HG03575 (cell line): ENCODE results near the gene SSR2.
"Not testable (repeated sequence)": the region's sequence is repeated elsewhere in the genome, so short reads cannot be mapped to it uniquely, and the experiment has no call there.

Experiments used
- ATAC-seq: cut with Tn5 transposase; IDR thresholded peaks from one replicate; pipeline ENCODE4 v1.9.1; 2021; ENCODE audit not compliant: unreplicated experiment, insufficient number of reproducible peaks, low FRiP score; ENCODE audit errors: extremely low read depth

Gene SSR2

DNA sequence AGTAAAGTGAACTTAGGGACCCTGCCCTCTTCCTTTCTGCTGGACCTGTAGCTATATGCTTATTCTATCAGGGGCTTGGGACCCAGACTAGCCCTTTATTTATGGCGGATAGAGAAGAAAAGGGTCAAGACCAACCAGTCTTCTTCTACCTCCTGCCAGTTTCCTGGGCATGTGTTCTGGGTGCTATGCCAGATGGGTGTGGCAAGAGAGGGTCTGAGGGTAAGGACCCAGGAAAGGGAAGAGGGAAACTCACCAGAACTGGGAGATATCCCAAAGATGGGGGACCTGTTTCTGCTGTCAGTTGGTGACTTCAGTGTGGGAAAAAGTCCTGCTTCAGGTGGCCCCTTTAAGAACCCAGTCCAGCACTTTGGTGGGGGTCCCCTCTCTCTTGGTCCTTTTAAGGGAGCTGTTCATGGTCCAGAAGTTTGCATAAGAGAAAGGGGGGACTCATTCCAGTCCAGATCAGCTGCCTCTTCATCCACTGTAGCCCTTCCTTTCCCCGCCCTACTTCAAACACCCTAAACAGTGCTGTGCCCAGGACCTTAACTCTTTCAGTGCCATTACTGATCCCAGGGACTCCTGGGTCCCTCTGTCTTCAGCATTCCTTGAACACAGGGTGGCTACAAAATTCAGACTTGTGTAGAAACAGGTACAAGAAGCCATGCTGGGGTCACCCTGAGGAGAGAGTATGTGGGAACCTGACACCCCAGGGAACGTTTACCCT is 18.4 kb downstream of the SSR2 start:
- ATAC-seq = no peak

DNA sequence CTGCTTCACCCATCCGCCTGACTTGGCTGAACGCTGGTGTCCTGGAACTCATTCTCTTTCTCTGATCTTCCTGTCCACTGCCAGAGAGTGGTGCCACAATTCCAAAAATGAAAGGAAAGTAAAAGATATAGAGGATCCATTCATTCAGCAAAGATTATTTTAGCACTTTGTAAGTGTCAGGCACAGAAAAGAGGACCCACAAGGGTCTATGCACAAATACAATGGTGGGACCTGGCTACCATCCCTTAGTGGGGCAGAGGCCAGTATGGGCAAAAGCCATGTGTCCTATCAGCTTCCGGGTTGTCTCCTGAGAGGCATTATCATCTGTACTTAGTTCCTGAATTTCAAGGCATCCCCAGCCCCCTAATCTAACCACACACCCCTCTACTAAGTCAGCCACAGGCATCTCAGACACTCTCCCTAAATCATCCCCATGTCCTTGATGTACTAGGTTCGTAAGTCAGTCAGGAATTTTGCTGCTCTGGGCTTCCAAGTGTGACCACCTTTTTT is 19.0 kb downstream of the SSR2 start:
- ATAC-seq = no peak

DNA sequence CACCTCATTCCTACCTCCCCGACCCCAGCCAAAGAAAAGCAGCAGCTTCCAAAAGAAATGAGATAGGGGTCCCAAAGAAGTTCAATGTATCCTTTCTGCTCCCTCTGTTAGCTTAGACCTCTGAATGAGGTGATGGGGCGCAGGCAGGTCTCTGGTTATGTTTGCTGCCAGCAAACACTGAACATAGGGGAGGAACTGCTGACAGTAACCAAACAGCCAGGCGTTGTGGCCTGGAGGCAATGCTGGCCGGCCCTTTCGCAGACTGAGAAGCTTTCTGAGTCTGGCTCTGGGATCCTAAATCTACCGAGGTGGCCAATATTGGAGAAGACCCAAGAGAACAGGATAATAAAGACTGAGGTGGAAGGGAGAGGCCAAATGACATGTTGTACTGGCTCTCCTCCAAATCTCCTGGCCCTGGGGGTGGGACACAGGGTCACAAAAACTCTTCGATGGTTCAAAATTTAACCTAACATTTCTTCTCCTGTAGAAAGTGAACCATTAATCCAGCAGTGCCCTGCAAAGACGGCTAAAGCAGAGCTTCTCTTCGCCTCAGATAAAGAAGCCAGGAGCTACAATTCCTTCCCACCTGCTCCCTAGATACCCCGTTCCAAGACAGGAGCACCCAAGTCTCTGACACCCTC is 19.6 kb downstream of the SSR2 start:
- ATAC-seq = no peak

DNA sequence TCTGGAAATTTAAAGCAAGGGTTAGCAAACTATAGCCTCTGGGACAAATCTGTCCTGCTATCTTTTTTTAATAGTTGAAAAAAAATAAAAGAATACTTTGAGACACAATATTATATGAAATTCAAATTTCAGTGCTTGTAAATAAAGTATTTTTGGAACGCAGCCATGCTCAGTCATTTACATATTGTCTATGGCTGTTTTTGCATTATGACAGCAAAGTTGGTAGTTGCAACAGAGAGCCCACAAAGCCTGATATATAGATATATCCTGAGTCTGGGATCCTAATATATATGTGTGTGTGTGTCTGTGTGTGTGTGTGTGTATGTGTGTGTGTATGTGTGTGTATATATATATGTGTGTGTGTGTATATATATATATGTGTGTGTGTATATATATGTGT is 20.8 kb downstream of the SSR2 start:
- no peak for ATAC-seq

DNA sequence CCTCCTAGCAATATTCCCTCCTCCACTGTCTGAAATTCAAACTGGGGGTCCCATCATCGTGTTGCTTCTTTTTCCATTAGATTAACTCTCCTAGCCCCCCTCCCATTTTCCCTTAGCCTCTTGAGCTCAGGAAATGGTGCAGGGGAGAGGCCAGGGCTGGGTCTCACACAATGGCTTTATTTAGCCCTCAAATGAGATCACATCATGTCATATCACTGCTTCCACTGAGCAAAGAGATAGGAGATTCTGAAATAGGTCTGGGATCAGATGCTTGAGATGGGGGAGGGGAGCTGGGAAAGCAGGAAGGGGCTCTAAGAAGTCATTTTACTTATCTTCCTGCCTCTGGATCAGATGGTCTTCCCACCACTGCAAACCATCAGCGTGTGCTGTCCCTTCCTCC is 24.6 kb downstream of the SSR2 start:
- ATAC-seq = no peak

DNA sequence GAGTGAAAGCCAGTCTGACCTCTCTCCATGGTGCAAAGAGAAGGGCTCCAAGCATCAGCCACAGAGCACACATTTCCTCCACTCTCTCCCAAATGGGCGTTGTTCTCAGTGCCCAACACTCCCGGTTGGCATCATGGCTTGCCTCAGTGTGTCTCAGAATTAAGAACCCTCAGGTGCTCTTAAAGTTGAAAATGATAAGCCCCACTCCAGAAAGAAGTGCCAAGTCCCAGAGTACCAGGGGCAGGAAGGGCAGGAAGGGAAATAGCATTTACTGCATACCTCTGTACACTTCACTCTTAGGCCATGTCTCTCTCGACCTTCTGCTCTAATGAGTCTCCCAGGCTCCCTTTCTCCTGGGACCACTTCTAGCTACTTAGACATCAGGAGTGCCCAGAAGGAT is 27.2 kb downstream of the SSR2 start:
- no peak for ATAC-seq

DNA sequence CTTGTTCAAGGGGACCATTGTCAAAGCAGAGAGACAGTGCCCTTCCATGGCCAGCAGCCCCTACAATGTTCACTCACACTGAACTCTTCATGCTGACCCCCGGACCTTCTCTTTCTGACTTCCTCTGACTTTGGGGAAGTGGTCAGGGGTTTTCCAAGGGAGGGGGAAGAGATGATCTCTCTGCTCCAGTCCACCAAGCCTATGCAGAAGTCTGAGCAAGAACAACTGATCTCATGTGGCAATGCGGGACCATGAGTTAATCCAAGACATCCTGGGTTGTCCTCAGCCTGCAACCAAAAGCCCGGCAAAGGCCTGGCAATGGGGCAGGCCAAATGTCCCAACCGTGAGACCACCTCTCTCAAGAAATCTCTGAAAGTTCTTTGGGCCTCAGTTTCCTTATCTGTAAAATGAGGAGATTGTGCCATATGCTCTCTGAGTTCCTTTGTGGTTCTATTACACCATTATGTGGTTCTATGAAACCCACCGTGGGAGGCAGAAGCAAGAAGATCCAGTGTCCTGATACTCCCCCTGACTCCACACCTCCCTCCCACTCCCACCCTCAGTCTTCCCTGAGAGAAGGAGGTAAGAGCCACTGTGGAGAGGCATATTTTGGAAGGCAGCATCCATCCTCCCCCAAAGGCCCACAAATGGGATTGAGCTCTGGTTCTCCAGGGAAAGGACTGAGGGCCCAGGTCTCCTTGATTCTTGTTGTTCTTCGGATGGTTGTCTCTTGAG is 30.6 kb downstream of the SSR2 start:
- ATAC-seq = no peak

DNA sequence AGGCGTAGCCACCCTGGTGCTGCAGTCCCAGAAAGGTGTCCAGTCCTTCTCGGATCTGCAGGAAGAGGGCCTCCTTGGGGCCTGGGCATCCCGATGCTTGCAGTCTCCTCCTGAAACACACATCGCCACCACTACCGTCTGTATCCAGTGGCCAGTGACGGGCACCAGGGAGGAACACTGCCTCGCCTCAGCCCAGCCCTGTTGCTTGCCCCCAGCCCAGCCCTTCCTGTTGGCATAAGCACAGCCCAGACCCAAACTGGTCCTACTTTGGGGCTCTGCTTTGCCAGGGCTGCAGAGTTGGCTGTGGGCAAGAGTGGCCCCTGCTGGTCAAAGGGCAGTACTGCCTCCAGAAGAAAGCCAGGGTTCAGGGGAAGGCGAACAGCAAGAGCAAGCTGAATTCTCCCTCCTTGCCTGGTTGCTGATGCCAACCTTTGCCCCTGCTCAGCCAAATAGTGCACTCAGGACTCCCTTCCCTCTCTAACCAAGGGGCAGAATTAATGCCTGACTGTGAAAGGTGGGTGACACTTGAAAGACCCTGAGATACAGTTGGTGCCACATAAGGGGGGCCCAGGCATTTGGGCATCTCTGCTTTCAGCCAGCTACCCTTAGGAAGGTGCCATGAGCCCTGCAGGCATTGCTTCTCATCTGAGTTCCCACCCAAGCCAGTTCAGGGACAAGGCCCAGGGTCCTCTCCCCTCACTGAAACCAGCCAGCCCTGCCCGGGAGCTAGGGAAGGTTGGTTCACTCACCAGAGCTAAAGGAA is 31.3 kb downstream of the SSR2 start:
- no peak for ATAC-seq

DNA sequence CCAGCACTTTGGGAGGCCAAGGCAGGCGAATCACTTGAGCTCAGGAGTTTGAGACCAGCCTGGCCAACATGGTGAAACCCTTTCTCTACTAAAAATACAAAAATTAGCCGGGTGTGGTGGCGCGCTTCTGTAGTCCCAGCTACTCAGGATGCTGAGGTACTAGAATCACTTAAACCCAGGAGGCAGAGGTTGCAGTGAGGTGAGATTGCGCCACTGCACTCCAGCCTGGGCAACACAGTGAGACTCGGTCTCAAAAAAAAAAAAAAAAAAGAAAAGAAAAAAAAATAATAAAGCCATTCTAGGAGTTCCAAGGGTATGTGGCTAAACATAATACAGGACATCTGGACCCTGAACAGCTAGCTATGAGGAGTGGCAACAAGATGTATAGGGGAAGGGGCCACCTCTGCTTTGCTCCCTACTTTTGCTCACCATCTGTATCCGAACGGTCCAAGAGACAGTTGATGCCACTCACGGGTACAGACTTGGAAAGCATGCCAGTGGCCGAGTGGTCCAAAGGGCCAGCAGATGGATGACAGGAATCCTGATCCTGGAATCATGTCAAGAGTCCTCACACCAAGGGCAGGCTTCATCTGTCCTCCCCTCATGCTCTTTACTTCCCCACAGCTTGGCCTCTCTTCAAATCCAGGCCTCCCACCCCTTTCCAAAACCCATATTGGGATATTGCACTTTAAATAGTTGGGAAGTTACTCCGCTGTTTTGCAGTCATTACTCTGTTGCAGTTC is 35.7 kb downstream of the SSR2 start:
- not testable (repeated sequence) for ATAC-seq

DNA sequence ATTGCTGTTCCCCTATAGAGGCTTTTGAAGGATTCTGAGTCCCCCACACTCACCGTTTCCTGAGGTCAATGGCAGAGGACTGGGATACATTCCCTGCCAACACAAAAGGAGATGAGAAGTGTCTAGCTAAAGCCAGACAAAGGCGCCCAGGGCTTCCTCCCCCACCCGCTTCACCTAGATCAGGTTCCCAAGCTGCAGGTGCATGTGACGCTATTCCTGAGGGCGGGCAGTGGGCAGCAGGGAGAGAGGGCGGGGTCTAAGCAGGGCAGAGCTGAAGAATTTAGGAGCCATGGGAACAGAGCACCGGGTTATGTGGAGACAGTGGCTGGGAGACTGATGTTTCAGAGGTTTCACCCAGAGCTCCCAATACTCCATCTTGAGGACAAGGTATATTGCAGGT is 36.4 kb downstream of the SSR2 start:
- ATAC-seq = no peak

DNA sequence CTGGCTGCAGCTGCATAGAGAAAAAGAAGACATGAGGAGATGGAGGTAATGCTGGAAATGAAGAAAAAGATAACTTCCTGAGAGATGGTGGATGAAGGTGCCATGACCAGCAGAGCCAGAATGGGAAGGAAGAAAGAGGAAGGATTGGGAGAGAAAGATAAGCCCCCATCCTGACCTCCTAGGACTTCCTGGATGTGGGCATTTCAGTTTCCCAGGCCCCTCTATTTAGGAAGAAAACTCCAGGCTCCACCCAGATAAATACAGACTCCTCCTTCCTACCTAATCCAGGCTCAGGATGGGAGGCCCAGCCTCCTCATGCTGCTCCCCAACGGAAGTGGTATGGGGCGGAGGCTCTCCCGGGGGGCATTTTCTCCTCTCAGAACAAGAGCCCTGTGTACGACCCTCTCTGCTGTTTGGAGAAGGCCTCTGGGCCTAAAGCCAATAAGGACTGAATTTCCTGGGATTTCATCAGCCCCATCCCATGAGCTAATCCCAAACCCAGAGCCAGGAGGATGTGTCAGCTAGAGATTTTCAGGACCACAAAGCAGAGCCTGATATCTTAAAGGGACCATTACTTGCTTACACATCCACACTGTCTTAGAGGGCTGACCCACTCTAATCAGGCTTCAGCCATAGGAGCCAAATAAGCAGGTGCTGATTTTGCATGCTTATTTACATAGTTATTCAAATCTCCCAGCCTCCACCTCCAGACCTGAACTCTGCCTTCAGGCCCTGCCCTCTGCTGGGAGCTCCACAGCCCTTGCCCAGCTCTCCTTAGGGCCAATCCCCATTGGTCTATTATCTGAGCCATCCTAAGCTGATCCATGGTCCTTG is 37.3 kb downstream of the SSR2 start:
- no peak for ATAC-seq

DNA sequence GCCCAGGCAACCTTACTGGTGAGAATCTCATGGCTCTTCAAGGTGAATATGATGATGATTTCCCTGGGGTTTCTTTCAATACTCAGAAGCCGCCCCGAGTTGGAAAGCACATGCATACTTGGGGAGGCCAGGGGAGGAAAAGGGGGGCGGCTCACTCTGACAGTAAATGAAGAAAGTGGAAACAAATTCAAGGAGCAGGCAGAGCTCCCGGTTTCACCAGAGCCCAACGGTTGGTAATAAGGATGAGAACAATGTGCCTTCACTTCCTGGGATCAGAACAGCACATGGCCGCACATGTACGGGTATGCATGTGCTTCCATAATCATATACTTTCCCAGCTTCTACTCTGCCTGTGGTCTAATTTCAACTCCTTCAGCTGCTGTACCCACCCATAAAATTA is 38.6 kb downstream of the SSR2 start:
- ATAC-seq = no peak

DNA sequence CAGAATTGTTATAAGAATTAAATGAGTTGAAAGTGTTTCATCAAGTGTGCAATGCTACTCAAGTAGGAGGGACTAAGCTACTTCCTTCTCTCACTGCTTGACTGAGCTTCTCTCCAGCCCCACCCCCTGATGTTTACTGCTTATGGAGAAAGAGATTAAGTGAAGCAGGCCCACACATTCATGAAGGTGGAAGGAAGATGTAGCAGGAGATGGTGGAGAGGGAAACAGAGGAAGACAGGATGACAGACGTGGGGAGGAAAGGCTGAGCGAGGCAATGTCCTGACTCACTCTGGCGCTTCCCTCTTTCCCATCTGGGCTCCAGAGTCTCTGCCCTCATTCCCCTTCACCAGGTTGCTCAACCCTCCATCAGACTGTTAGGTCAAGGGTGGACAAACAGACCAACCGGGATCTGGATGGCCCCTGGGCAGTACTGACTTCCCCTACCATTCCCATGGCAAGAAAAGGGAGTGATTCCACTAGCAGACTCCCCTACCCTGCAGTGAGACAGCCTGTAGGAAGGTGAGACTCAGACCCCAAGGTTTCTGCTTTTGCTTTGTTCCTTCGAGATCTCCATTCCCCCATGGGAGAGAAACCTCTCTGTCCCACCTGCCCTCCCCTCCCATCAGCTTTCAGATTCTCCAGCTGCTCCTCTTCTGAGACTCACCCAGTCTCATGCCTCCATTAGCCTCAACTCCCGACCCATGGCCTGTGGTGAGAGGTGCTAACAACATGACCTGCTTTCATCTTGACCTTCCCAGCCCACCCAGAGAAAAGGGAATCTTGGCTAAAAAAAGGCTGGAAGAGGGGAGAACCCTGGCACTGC is 39.3 kb downstream of the SSR2 start:
- no peak for ATAC-seq

DNA sequence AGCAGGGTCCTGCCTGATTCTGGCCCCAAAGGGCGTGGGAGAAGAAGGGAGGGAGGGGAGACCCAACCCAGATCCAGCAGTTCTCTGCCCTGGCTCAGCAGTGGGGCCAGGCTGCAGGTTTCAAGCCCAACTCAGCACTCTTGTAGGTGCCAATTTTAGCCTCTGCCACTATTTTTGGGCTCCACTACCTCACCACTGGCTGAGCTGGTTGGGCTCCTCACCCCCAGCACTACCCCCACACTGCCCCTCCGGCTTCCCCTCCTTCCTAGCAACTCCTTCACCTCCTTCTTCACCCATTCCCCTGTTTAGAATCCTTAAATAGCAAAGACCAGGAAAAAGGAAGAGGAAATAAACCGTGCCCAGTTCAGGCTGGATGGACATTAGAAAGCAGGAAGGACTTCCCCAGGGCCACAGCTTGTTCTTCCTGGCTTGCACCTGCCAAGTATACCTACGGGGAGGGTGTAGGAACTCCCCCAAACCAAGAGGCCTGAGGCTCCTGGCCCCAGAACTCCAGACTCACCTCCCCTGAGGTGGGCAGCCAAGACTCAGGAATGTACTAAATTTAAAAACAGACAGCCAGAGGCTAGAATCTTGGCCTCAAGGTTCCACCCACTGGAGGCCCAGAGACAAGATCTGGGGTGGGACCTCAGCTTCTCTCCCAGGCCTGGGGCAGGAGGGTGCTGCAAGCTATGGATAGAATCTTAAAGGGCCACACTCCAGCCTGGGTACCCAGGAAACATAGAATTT is 41.0 kb downstream of the SSR2 start:
- no peak for ATAC-seq

DNA sequence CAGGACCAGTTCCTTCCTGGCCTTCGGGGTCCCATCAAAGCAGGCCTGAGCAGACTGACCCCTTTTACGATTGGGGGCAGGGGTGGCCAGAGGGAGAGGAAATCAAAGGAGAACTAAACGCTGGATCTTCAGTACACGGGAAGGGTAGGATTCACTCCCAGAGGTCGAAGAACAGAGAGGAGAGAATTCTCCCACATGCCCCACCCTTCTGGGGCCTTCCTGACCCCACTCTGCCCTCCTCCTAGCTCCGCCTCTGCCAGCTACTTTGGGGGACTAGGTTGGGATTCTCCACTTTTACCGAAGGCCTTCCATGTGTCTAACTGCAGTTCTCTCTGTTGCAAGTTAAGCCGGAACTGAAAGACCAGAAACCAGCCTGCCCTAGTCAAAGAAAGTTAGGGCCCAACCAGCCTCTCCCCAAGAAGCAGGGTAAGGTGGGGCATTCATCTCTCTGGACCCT is 41.8 kb downstream of the SSR2 start:
- ATAC-seq = no peak

DNA sequence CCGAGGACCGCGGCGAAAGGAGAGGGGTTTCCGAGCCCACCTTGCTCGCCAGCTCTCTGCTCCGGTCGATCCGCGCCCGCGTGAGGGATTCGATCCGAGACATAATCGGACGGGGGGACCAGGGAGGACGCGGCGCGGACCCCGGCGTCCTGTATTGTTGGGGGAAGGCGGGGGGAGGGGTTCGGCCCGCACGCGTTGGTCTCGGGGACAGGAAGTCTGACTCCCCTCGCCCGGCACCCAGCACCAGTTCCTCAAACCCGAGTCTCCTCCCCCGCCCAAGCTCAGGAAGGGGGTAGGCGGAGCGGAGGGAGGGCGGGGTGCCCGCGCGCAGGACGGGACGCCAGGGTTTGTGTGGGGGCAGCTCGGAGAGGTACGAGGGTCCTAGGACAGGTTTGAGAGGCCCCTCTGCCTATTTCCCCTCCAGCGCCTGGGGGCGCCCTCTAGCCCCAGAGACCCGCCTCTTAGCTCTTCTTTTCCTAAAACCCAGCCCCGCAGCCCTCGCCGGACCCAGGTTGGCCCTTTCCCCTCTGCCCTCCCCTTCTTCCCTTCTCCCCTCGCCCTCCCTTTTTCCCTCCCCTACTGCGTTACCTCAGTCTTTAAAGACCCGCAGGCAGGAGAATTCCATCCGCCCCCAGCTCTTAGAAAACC is 42.3 kb downstream of the SSR2 start, which contains the start of gene ARHGEF2:
Gene ARHGEF2 (minus strand): TSS at position 223 of the 648 bp plus-strand sequence. CDS start 120 bp downstream, at position 103.
- ATAC-seq = no peak
